ENCODE results near the gene SMURF1. TPM values are rescaled to one million over a fixed set of nuclear protein-coding genes. Genes with fewer than 3 reads are reported as not detected.
A peak's percentile ranks its signal among the peaks of the same experiment; 100 is the strongest.

SMURF1 gene
- total RNA-seq, 1 donor = 22.6 TPM

DNA sequence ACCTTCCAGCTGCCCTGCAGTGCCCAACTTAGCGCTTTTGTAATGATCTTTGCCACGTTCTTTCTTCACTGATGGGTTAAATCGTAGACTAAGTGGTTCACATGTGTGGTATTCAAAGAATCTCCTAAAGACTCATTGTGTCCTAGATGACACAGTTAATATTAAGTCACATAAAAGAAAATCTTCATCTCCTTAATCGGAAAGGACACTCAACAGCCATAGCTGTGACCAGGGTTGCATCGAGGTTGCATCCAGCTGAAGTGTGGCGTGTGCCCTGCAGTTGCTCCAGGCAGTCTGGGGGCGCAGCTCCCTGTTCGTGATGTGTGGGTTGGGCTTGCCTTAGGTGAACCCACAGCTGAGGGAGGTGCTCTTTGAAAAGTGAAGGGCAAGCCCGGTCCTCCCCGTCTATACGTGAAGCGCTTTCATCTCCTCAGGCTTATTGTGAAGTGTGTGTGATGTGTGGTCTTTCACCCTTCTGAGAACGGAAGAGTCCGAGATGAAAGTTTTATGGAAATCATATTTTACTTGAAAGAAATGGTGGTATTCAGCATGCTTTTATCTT lies 142.9 kb downstream of the SMURF1 start:
- no peak for DNase-seq (ENCODE audit: low read depth)
- no peak overlapping the region for H3K4me3 ChIP-seq (ENCODE audit: low read depth, low read length)
- TF ChIP-seq, protein P1, sequence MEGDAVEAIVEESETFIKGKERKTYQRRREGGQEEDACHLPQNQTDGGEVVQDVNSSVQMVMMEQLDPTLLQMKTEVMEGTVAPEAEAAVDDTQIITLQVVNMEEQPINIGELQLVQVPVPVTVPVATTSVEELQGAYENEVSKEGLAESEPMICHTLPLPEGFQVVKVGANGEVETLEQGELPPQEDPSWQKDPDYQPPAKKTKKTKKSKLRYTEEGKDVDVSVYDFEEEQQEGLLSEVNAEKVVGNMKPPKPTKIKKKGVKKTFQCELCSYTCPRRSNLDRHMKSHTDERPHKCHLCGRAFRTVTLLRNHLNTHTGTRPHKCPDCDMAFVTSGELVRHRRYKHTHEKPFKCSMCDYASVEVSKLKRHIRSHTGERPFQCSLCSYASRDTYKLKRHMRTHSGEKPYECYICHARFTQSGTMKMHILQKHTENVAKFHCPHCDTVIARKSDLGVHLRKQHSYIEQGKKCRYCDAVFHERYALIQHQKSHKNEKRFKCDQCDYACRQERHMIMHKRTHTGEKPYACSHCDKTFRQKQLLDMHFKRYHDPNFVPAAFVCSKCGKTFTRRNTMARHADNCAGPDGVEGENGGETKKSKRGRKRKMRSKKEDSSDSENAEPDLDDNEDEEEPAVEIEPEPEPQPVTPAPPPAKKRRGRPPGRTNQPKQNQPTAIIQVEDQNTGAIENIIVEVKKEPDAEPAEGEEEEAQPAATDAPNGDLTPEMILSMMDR (IDR thresholded peaks at IDR 0.05; ENCODE audit: insufficient read depth, low read length) = no peak

- no peak for DNase-seq (ENCODE audit: low read depth)
- TF ChIP-seq, protein P1 (IDR thresholded peaks at IDR 0.05; ENCODE audit: insufficient read depth, low read length) = no peak
- no peak overlapping the region for H3K4me3 ChIP-seq (ENCODE audit: low read depth, low read length)
These were observed 143.6 kb downstream of the SMURF1 start for GRCh38 chr7:99000196-99000903.

- TF ChIP-seq, protein P1 (IDR thresholded peaks at IDR 0.05; ENCODE audit: insufficient read depth, low read length) = no peak
- DNase-seq (ENCODE audit: low read depth) = peak; percentile 35
- no peak overlapping the region for H3K4me3 ChIP-seq (ENCODE audit: low read depth, low read length)
These were observed 144.8 kb downstream of the SMURF1 start for GRCh38 chr7:98998821-98999725.

DNA sequence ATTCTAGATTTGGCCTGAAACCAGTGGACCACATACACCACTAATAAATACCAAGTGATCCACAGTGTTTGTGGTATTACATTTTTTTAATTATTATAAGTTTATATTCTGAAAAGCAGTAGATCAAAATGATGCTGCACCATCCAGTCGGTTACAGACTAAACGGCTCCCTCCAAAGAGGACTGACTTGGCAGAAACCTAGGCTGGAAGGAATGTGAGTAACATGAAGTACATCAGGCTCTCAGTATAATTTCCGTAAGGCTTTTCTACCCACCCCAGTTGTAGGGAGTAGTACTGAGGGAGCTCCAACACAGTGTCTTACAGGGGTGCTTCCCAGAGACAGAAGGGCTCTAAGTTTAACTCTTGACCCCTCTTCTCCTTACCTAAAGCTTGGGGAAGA lies 146.1 kb downstream of the SMURF1 start:
- no peak overlapping the region for H3K4me3 ChIP-seq (ENCODE audit: low read depth, low read length)
- DNase-seq (ENCODE audit: low read depth) = peak; percentile 25
- TF ChIP-seq, protein P1 (IDR thresholded peaks at IDR 0.05; ENCODE audit: insufficient read depth, low read length) = no peak

DNA sequence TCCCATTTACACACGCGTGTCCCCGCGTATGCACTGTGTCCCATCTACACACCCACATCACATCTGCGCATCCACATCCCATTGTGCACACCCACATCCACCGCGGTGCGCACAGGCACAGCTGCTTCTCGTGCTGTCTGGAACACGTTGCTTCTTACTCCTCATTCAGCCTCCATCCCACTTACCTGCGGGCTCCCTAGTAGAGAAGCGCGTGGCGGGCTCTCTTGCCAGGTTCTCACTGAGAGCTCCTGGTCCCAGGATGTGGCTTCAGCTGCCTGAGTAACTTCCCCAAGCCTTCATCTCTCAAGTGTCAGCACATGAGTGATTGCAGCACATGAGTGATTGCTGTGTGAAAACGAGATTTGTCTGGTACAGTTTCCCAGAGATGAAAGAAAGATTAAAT lies 147.8 kb downstream of the SMURF1 start:
- DNase-seq (ENCODE audit: low read depth) = no peak
- TF ChIP-seq, protein P1 (IDR thresholded peaks at IDR 0.05; ENCODE audit: insufficient read depth, low read length) = no peak
- H3K4me3 ChIP-seq (ENCODE audit: low read depth, low read length) = no peak overlapping the region

DNA sequence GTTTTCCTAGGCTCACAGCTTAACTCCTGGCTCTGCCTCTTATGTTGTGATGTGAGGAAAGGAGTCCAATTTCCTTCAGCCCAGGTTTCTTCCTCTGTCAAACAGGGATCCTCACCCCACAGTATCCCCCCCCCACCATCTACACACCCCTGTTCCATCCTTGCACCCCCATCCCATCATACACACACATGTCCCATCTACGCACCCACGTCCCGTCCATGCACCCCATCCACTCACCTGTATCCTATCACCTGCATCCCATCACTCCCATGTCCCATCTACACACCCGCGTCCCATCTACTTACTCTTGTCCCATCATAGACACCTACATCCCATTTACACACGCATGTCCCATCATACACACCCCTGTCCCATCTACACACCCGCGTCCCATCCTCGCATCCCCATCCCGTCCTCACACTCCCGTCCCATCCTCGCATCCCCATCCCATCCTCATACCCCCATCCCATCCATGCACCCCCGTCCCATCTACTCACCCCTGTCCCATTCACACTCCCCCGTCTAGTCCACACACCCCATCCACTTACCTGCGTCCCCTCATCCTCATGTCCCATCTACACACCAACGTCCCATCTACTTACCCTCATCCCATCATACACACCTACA lies 148.3 kb downstream of the SMURF1 start:
- H3K4me3 ChIP-seq (ENCODE audit: low read depth, low read length) = no peak overlapping the region
- DNase-seq (ENCODE audit: low read depth) = no peak
- TF ChIP-seq, protein P1 (IDR thresholded peaks at IDR 0.05; ENCODE audit: insufficient read depth, low read length) = no peak

Measured in fibroblast of the aortic adventitia (primary cell).